Natural killer cell treated with Interleukin-12 subunit alpha and Interleukin-12 subunit beta and Interleukin-15 and Interleukin-18, amount 100 ng/mL, for 72 hours (primary cell): ENCODE measurements around the gene ZP1. TPM values are rescaled to one million over a fixed set of nuclear protein-coding genes. Genes with fewer than 3 reads are reported as not detected.

ENCODE experiments used
- ATAC-seq, 2 donors: fragments of 150-1000 bp; cut with Tn5 transposase in 1 of 2; sonication (Bioruptor Pico), chemical (Tn5 transposase) in 1 of 2; 2 replicates each; pipeline ENCODE4 v1.10.0; 2021
- DNase-seq: peaks from one replicate; pipeline ENCODE4 v3.0.0; 2022; ENCODE audit warnings: low spot score
- H3K27ac Mint-ChIP-seq, 2 donors: 1 replicate in 1 of 2; 2 replicates in 1 of 2; pipeline ENCODE4 v1.8.0; 2022; ENCODE audit warnings: mixed read lengths in 2 of 2, mild to moderate bottlenecking in 1 of 2, moderate library complexity in 1 of 2
- H3K27me3 Mint-ChIP-seq, 2 donors: 1 replicate in 1 of 2; 2 replicates in 1 of 2; pipeline ENCODE4 v1.8.0; 2022; ENCODE audit warnings: mixed read lengths in 2 of 2
- H3K36me3 Mint-ChIP-seq: one replicate; pipeline ENCODE4 v1.8.0; 2022; ENCODE audit warnings: mixed read lengths
- H3K4me1 Mint-ChIP-seq, 2 donors: 1 replicate in 1 of 2; 2 replicates in 1 of 2; pipeline ENCODE4 v1.8.0; 2022; ENCODE audit warnings: low read depth in 2 of 2, mixed read lengths in 2 of 2, mild to moderate bottlenecking in 1 of 2
- H3K4me3 Mint-ChIP-seq: one replicate; pipeline ENCODE4 v1.8.0; 2022; ENCODE audit warnings: mixed read lengths
- H3K9me3 Mint-ChIP-seq: 2 replicates; pipeline ENCODE4 v1.8.0; 2022; ENCODE audit warnings: mixed read lengths
- total RNA-seq, 2 donors: library from RNA; stranded (reverse); gene quantifications; one replicate each; pipeline ENCODE4 v1.2.3, GENCODE V29; 2022

ZP1 gene
- total RNA-seq, 2 donors from 2014 or later, result not detected

DNA sequence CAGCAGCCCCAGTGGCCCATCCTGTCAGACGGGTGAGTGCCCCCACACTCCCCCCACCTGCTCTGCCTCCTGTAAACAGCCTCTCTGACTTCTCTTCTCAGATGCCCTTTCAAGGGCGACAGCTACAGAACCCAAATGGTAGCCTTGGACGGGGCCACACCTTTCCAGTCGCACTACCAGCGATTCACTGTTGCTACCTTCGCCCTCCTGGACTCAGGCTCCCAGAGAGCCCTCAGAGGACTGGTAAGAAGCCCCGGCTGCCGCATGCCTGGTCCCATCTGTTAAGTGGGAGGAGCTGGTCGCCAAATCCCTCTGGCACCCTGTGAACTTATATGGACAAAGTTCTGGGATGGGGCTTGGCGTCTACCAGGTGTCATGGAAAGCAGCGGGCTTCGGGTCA is 6.2 kb downstream of the ZP1 start:
- ATAC-seq (no peak), DNase-seq (no peak)
- Mint-ChIP-seq H3K27ac (no peak overlapping the region), H3K4me3 (no peak overlapping the region), H3K4me1 (no peaks in the 10 kb centered on the region), H3K27me3 (no peaks in the 10 kb centered on the region), H3K36me3 (no peaks in the 10 kb centered on the region), H3K9me3 (no peaks in the 10 kb centered on the region)

DNA sequence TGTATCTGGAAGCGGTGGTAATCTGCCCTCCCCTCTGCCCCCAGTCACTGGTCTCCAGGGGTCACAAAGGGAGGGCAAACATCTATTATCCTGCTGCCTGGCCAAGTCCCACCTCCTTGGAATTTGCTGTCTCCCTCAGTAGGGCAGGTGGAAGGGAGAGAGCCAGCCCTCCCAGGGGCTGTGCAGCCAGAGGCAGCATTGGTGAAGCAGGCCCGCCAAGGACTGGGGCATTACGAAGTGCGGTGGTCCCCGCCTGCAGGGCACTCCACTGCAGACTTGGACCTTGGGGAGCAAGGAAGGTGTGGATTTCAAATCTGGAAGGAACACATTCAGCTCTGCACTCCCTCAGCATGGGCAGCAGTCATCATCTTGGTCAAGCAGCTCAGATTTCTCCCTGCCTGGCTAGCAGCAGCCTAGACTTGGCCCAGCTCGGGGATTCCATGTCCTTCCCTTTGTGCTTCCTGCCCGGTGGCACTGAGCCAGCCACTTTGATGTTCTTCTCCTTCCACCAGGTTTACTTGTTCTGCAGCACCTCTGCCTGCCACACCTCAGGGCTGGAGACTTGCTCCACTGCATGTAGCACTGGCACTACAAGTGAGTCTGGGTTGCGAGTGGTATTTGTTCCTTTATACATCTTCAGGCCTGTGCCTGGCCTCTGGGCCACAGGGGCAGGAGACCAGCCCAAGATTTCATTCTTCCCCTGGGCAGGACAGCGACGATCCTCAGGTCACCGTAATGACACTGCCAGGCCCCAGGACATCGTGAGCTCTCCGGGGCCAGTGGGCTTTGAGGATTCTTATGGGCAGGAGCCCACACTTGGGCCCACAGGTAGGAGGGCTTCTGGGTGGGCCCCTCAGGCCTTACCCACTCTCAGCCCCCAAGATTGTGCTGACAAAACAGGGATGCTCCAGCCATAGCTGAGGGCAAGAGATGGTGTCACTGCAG is 7.4 kb downstream of the ZP1 start:
- Mint-ChIP-seq H3K4me1 (no peaks in the 10 kb centered on the region), H3K36me3 (no peaks in the 10 kb centered on the region), H3K27me3 (no peaks in the 10 kb centered on the region), H3K27ac (no peak overlapping the region), H3K9me3 (no peaks in the 10 kb centered on the region), H3K4me3 (no peak overlapping the region)
- DNase-seq (no peak), ATAC-seq (no peak)

DNA sequence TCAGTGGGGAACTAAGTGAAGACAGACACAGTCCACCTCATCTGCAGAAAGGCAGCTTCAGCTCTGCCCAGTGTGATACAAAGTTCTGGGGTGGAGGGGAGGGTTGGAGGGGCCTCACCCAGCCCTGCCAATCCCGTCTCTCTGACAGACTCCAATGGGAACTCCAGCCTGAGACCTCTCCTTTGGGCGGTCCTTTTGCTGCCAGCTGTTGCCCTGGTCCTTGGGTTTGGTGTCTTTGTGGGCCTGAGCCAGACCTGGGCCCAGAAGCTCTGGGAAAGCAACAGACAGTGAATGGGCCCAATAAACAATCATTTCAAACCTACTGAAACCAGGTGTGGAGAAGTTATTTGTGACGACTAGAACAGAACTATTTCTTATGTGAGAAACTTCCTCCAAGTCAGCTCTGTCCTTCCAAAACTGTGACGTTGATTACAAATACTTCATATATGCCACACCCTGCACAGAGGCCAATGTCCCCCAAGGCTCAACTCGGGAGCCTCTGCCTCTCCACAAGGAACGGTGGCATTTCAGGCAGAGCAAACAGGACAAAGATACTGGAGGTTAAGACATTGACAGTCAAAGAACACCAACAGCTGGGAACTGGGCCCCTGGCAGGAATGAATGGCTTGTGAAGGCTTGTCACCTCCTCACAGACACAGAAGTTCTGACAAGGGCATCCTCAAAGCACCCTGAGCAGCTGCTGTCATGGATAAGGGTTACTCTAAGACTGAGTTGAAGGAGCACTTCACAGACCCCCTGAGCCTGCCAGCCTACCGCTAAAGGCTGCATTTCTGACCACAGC is 8.2 kb downstream of the ZP1 start:
- Mint-ChIP-seq H3K27ac (no peak overlapping the region), H3K36me3 (no peaks in the 10 kb centered on the region), H3K27me3 (no peaks in the 10 kb centered on the region), H3K4me1 (no peaks in the 10 kb centered on the region), H3K4me3 (no peak overlapping the region), H3K9me3 (no peaks in the 10 kb centered on the region)
- no peak for DNase-seq
- peak in 1 of 2 donors; percentile 4 for ATAC-seq

DNA sequence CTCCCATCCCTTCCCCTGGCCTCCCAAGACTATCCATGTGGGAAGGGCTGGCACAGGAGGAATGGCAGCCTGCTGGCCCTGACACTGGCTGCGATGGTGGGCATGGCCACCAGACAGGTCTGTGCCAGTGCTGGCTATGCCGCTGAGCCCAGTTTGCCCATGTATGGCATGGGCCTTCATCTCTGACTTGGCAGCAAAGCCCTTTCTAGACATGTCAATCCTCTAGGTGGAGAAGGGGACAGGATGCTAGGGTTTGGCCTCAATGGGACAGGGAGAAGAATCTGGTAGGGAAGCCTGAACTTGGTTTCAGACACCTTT is 8.8 kb downstream of the ZP1 start:
- Mint-ChIP-seq H3K27me3 (no peaks in the 10 kb centered on the region), H3K36me3 (no peaks in the 10 kb centered on the region), H3K4me3 (no peak overlapping the region), H3K27ac (no peak overlapping the region), H3K4me1 (no peaks in the 10 kb centered on the region), H3K9me3 (no peaks in the 10 kb centered on the region)
- ATAC-seq (no peak), DNase-seq (no peak)

DNA sequence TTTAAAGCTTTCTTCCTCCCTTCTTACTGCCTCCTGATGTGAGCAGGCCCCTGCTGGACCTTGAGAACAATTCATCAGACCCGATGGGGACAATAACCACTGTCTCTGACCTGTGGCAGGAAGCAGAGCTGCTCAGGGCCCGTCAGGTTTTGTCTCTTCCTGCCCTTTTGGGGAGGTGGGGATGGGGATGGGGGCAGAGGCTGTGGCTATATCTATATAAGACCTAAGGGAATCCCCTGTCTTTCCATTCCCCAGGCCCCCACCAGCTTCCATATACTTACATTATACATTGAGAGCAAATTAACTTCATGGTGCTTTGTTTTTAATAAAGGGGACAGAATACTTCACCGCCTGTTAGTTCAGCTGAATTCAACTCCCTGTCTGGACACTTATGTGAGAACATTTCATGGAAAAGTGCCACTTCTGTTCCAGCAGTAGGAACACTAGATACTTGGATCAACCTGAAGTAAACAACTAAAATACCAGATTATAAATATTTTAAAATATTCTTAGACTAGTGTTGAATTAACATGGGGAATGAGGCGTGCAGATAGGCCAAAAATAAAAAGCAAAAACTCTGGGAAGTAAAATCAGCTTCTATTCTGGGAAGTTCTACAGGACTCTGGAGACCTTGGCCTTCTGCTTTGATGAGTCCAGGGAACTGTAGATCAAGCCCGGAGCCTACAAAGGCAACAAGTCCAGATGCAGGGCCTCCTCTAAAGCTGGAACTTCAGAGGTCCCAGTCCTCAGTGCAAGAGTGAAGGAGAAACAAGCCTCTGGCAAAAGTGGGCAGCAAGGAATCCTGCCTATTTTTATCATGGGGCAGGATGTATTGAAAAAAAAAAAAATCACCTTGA is 11.1 kb downstream of the ZP1 start:
- H3K9me3 Mint-ChIP-seq, result no peaks in the 10 kb centered on the region
- H3K27me3 Mint-ChIP-seq, result no peaks in the 10 kb centered on the region
- ATAC-seq, result no peak
- no peak overlapping the region for H3K27ac Mint-ChIP-seq
- peaks cover 13% of the 10 kb centered on the region for H3K36me3 Mint-ChIP-seq
- no peak for DNase-seq
- peaks cover 0 to 2% of the 10 kb centered on the region in 2 donors for H3K4me1 Mint-ChIP-seq
- no peak overlapping the region for H3K4me3 Mint-ChIP-seq

DNA sequence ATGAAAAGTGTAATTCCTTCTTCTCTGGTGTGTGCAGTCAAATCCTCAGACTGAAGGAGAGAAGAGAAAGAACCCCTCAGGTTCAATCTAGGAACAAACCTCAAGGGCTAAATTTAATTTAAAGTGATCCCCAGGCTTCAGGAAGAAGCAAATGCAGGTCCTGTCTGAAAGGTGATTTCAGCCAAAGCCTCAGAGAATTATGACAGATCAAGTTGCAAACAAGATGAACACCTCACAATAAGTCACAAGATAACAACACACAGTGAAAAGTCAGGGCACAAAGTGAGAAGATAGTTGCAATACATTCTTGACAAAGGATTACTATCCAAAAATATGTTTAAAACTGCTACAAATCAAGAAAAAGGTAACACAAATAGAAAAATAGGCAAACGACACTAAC is 11.8 kb downstream of the ZP1 start:
- no peak overlapping the region for H3K4me3 Mint-ChIP-seq

DNA sequence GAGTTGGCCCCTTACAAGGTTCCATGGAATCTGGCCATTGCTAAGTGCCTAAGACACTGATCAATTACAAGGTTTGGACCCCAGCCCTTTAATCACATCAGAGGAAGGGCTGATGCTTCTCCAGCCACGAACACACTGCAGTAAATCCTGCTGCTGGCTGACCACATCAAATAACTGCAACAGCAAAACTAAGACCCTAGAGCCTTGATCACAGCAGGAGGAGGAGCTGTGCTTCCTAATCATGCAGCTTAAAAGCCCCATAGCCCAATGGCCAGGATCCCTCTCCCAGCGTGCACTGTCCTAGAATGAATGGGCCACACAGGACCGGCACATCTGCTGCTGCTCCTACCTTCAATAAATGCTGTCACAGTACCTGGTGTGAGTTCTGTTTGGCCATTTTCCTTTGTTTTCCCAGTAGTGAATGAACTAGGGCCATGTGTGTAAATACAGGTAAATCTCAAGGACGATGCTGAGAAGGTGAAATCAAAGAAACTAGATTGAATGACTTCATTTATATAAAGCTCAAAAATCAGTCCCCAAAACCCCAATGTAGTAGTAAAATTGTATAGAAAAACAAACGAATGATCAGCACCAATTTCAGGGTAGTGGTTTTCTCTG is 12.7 kb downstream of the ZP1 start:
- Mint-ChIP-seq H3K9me3 (no peaks in the 10 kb centered on the region), H3K4me3 (no peak overlapping the region), H3K27ac (no peak overlapping the region), H3K36me3 (peaks cover 17% of the 10 kb centered on the region), H3K4me1 (peaks cover 0 to 4% of the 10 kb centered on the region in 2 donors), H3K27me3 (no peaks in the 10 kb centered on the region)
- ATAC-seq (no peak), DNase-seq (no peak)

More for the DNA sequence above, 11.8 kb downstream of the ZP1 start:
- Mint-ChIP-seq H3K36me3 (peaks cover 17% of the 10 kb centered on the region), H3K27ac (no peak overlapping the region), H3K4me1 (peaks cover 0 to 4% of the 10 kb centered on the region in 2 donors), H3K9me3 (no peaks in the 10 kb centered on the region), H3K27me3 (no peaks in the 10 kb centered on the region)
- DNase-seq (no peak), ATAC-seq (no peak)

DNA sequence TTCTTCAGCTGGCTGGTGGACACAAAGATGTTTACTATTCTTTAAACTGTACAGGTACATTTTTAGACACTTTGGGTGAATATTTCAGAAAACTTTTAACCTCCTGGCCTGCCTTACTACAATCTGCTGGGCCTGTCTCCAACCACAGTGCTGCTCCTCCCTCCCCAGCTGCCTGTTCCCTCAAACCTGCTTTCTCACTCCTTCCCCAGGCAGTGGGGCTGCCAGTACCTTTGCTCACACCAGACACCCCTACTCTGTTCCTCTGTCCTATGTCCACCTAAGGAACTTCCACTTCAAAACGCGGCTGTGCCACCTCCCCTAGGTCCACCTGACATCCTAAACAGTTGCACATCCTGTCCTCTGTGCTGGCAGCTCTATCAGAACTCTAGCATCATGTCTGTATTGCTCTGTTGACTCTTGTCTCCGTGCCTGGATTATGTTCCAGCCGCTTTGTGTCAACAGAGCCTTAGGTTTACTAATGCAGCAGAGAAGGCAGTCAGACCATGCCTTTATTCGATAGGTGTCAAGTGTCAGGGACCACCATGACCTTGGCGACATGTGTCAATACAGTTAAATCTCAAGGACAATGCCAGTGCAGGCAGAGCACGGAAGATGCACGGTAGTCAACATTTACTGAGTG is 13.4 kb downstream of the ZP1 start:
- H3K4me3 Mint-ChIP-seq, result no peak overlapping the region
- no peaks in the 10 kb centered on the region for H3K27me3 Mint-ChIP-seq
- peaks cover 0 to 4% of the 10 kb centered on the region in 2 donors for H3K4me1 Mint-ChIP-seq
- ATAC-seq, result no peak
- H3K9me3 Mint-ChIP-seq, result no peaks in the 10 kb centered on the region
- H3K27ac Mint-ChIP-seq, result no peak overlapping the region
- H3K36me3 Mint-ChIP-seq, result peaks cover 17% of the 10 kb centered on the region
- no peak for DNase-seq

DNA sequence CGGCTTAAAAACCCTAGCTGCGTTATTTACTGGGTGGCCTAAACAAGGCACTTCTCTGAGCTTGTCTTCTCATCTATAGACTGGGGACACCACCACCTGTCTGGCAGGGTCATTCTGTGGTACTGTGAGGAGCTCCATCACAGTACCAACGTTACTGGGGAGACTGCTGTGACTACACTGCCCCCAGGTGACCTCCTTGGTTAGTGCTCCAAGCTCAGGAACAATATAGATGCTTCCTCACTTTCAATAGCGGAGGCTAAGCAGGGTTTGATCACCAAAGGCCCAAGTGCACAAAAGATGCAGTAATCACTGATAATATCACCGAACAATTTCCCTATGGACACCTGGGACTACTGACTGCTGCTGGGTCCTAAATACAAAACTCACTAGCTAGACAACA is 20.2 kb downstream of the ZP1 start:
- H3K4me3 Mint-ChIP-seq, result no peak overlapping the region
- ATAC-seq (peak; percentile 57 to 64), DNase-seq (no peak)
- H3K36me3 Mint-ChIP-seq, result peaks cover 22% of the 10 kb centered on the region
- peaks cover 9 to 10% of the 10 kb centered on the region in 2 donors for H3K4me1 Mint-ChIP-seq
- no peak overlapping the region for H3K27ac Mint-ChIP-seq
- H3K9me3 Mint-ChIP-seq, result no peaks in the 10 kb centered on the region
- H3K27me3 Mint-ChIP-seq, result no peaks in the 10 kb centered on the region

DNA sequence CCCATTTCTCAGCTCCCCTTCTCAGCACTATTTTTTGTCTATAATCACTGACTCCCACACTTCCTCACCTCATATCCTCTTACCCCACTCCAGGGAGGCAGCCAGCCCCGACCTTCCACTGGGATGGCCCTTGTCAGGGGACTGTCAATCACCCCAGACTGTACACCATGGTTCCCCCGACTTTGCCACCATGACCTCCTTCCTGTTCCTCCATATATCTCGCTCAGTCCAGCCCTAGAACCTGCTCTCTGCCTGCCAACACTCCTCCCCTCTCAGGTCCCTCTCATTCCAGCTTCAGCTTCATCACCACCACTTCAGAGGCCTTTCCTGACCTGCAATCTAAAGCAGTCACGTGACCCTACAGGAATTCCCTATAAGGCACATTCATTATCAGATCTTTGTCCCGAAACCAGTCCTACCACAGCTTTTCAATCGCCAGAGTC is 22.5 kb downstream of the ZP1 start:
- H3K4me1 Mint-ChIP-seq, result peaks cover 6 to 10% of the 10 kb centered on the region in 2 donors
- H3K9me3 Mint-ChIP-seq, result no peaks in the 10 kb centered on the region
- H3K4me3 Mint-ChIP-seq, result no peak overlapping the region
- ATAC-seq (no peak), DNase-seq (no peak)
- peaks cover 17% of the 10 kb centered on the region for H3K36me3 Mint-ChIP-seq
- no peaks in the 10 kb centered on the region for H3K27me3 Mint-ChIP-seq
- H3K27ac Mint-ChIP-seq, result no peak overlapping the region

DNA sequence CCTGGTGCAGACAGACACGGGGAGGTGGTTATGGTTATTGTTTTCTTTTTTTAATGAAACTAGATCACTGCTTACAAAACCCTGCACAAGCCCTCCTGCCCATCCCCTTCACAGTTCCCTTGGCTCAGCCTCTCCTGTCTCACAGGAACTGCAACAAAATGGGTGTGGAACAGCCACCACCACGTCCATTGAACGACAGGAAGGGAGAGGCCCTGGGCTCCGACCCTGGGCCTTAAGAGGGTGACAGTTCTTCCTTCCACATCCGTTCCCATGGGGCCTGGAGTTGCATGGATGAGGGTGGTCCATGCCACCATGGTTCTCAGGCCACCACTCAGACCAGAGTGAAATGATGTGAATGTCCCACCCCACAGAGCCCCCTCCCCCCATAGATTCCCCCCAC is 23.4 kb downstream of the ZP1 start:
- no peaks in the 10 kb centered on the region for H3K27me3 Mint-ChIP-seq
- H3K27ac Mint-ChIP-seq, result no peak overlapping the region
- H3K9me3 Mint-ChIP-seq, result no peaks in the 10 kb centered on the region
- ATAC-seq (no peak), DNase-seq (no peak)
- peaks cover 6 to 10% of the 10 kb centered on the region in 2 donors for H3K4me1 Mint-ChIP-seq
- H3K36me3 Mint-ChIP-seq, result peaks cover 23% of the 10 kb centered on the region
- no peak overlapping the region for H3K4me3 Mint-ChIP-seq

DNA sequence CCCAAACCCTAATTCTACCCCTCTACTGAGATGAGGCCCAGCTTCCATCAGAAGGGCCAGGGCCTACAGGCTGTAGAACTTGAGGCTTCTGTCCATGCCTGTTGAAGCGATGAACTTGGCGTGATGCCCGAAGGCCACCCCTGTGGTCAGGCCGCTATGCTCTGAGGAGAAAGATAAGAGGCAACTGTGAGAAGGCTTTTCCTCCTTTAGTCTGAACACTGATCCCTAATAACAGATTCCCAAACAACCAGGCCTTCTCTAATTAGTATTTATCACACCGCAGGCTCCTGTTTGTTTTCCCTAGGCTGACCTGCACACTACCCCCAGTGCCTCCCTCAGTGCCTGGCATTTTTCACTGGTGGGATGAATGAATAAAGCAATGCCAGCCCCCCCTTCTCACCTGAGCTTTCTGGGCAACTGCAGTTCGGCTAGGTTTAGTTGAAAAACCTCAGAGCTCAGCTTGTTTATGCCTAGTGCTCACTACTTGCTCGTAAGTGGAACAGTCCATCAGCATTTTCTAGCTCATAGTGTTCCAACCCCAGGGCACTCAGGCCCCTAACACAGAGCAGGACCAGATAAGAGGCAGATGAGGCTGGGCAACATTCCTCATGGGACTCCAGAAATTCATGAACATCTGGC is 23.9 kb downstream of the ZP1 start:
- no peak overlapping the region for H3K4me3 Mint-ChIP-seq
- peaks cover 6 to 10% of the 10 kb centered on the region in 2 donors for H3K4me1 Mint-ChIP-seq
- no peaks in the 10 kb centered on the region for H3K9me3 Mint-ChIP-seq
- H3K27ac Mint-ChIP-seq, result peak overlapping the region in 1 of 2 donors; percentile 33
- no peak for DNase-seq
- no peaks in the 10 kb centered on the region for H3K27me3 Mint-ChIP-seq
- no peak for ATAC-seq
- peaks cover 26% of the 10 kb centered on the region for H3K36me3 Mint-ChIP-seq
